Keratinocyte (primary cell): Measurements from ENCODE around the gene TLR4.

Experiments used
- CTCF ChIP-seq, 3 experiments: IDR thresholded peaks in 1 of 3; conservative IDR thresholded peaks in 1 of 3; optimal IDR thresholded peaks in 1 of 3; 2 replicates in 2 of 3; 3 replicates in 1 of 3; pipeline versions ENCODE3 to v1.5.1; 2011; ENCODE audit warnings: low read length in 3 of 3, mild to moderate bottlenecking in 3 of 3, moderate library complexity in 2 of 3, control low read depth in 1 of 3, inconsistent platforms in 1 of 3; ENCODE audit not compliant: insufficient read depth in 2 of 3; ENCODE audit errors: extremely low read depth in 1 of 3
- EZH2 ChIP-seq: IDR thresholded peaks from one replicate; pipeline ENCODE4 v1.6.1; 2012; ENCODE audit warnings: inconsistent platforms, mild to moderate bottlenecking, low read length, moderate library complexity

- TF ChIP-seq EZH2 (peak; percentile 75), CTCF (optimal IDR thresholded peaks at IDR 0.05 in 1 of 3, IDR thresholded peaks at IDR 0.05 in 1 of 3, conservative IDR thresholded peaks at IDR 0.05 in 1 of 3; ENCODE audit: extremely low read depth in 1 of 3, insufficient read depth in 2 of 3, low read length in 3 of 3) (no peak)
Observed at GRCh38 chr9:117744856-117745389, 40.7 kb downstream of the TLR4 start.
